Endodermal cell (in vitro differentiated cells): Measurements from ENCODE around the gene PRKAG2. TPM values are rescaled to one million over a fixed set of nuclear protein-coding genes. Genes with fewer than 3 reads are reported as not detected.

Experiments
- DNase-seq: peaks from one replicate; pipeline ENCODE4 v3.0.0-alpha.2; 2017
- H3K27ac ChIP-seq: 2 replicates; pipeline ENCODE4 v1.5.1; 2013; ENCODE audit warnings: mild to moderate bottlenecking, low read depth, low read length, moderate library complexity
- H3K27me3 ChIP-seq: 2 replicates; pipeline ENCODE4 v1.6.1; 2013; ENCODE audit warnings: mild to moderate bottlenecking, low read length, moderate library complexity; ENCODE audit not compliant: insufficient read depth, control insufficient read depth, poor library complexity, severe bottlenecking
- H3K36me3 ChIP-seq: 2 replicates; pipeline ENCODE4 v1.7.0; 2013; ENCODE audit warnings: mild to moderate bottlenecking, low read length, moderate library complexity; ENCODE audit not compliant: control insufficient read depth, insufficient read depth
- H3K4me1 ChIP-seq: one replicate; pipeline ENCODE4 v1.7.0; 2013; ENCODE audit warnings: low read length; ENCODE audit not compliant: control insufficient read depth, insufficient read depth
- H3K4me3 ChIP-seq: 2 replicates; pipeline ENCODE4 v1.5.1; 2013; ENCODE audit warnings: mild to moderate bottlenecking, low read length, moderate library complexity
- H3K9ac ChIP-seq: 2 replicates; pipeline ENCODE4 v1.6.1; 2013; ENCODE audit warnings: mild to moderate bottlenecking, low read length, moderate library complexity; ENCODE audit not compliant: poor library complexity, severe bottlenecking; ENCODE audit errors: extremely low read depth
- H3K9me3 ChIP-seq: 2 replicates; pipeline ENCODE4 v1.6.1; 2013; ENCODE audit warnings: mild to moderate bottlenecking, low read length, moderate library complexity; ENCODE audit not compliant: control insufficient read depth
- H3K27ac Mint-ChIP-seq: 2 replicates; pipeline ENCODE4 v1.8.0; 2020; ENCODE audit warnings: mixed read lengths
- H3K27me3 Mint-ChIP-seq: 2 replicates; pipeline ENCODE4 v1.8.0; 2021; ENCODE audit warnings: mild to moderate bottlenecking, mixed read lengths; ENCODE audit not compliant: insufficient read depth
- H3K36me3 Mint-ChIP-seq: 2 replicates; pipeline ENCODE4 v1.8.0; 2020; ENCODE audit warnings: low read depth, mixed read lengths
- H3K4me1 Mint-ChIP-seq: 2 replicates; pipeline ENCODE4 v1.8.0; 2020; ENCODE audit warnings: mixed read lengths
- H3K4me3 Mint-ChIP-seq: 2 replicates; pipeline ENCODE4 v1.8.0; 2020; ENCODE audit warnings: mild to moderate bottlenecking, moderate library complexity, mixed read lengths
- H3K9me3 Mint-ChIP-seq: 2 replicates; pipeline ENCODE4 v1.8.0; 2020; ENCODE audit warnings: mild to moderate bottlenecking, mixed read lengths
- CTCF ChIP-seq: fragments of 200-600 bp; sonication (generic); conservative IDR thresholded peaks from 2 replicates; pipeline ENCODE4 v1.5.0; 2021; ENCODE audit warnings: antibody characterized with exemption, mild to moderate bottlenecking
- WGBS, 2 experiments: methylation state at CpG; one replicate each; pipeline versions ENCODE4 v1.1.5 to v1.1.7; 2013; ENCODE audit warnings: missing lambda C conversion rate in 2 of 2, mixed read lengths in 1 of 2; ENCODE audit not compliant: insufficient coverage in 1 of 2, insufficient read length in 1 of 2; 5-methylcytosine and 5-hydroxymethylcytosine counted together
- total RNA-seq, 2 donors: library from RNA; stranded (reverse); fragmentation: NEBNext Ultra II Directional in 1 of 2; extraction: Animal tissue kit (Norgen Biotek cat#: 25700) in 1 of 2; gene quantifications; 2 replicates in 1 of 2; 3 replicates in 1 of 2; pipeline ENCODE4 v1.2.1, GENCODE V29; 2021

The PRKAG2 gene
- total RNA-seq, 2 donors from 2014 or later = 17.2 to 20.7 TPM

- no peak for TF ChIP-seq CTCF
- no peaks in the 10 kb centered on the region for H3K27me3 Mint-ChIP-seq
- Histone ChIP-seq H3K4me1 (peaks cover 5% of the 10 kb centered on the region), H3K9ac (no peak overlapping the region), H3K9me3 (peaks cover 24% of the 10 kb centered on the region), H3K4me3 (no peak overlapping the region), H3K27me3 (no peaks in the 10 kb centered on the region), H3K36me3 (no peaks in the 10 kb centered on the region), H3K27ac (no peak overlapping the region)
- 96 to 100% methylated on average over 1 to 2 of the region's 2 CpGs for WGBS, 2 experiments
- H3K9me3 Mint-ChIP-seq = peaks cover 11% of the 10 kb centered on the region
- H3K36me3 Mint-ChIP-seq = no peaks in the 10 kb centered on the region
- H3K4me3 Mint-ChIP-seq = no peak overlapping the region
- DNase-seq = peak; percentile 38
- H3K4me1 Mint-ChIP-seq = peaks cover 22% of the 10 kb centered on the region
- no peak overlapping the region for H3K27ac Mint-ChIP-seq
Observed at GRCh38 chr7:151669762-151670161, 207.2 kb downstream of the PRKAG2 start.

- DNase-seq = no peak
- H3K27me3 Mint-ChIP-seq = no peaks in the 10 kb centered on the region
- H3K4me1 ChIP-seq = peaks cover 3% of the 10 kb centered on the region
- peaks cover 11% of the 10 kb centered on the region for H3K9me3 Mint-ChIP-seq
- no peak overlapping the region for H3K4me3 Mint-ChIP-seq
- peaks cover 7% of the 10 kb centered on the region for H3K4me1 Mint-ChIP-seq
- H3K27ac ChIP-seq = no peak overlapping the region
- no peaks in the 10 kb centered on the region for H3K36me3 ChIP-seq
- no peaks in the 10 kb centered on the region for H3K36me3 Mint-ChIP-seq
- no peaks in the 10 kb centered on the region for H3K27me3 ChIP-seq
- WGBS, 2 experiments = 94 to 100% methylated on average over 1 to 3 of the region's 3 CpGs
- H3K4me3 ChIP-seq = no peak overlapping the region
- no peak overlapping the region for H3K9ac ChIP-seq
- H3K27ac Mint-ChIP-seq = no peak overlapping the region
- H3K9me3 ChIP-seq = peaks cover 24% of the 10 kb centered on the region
- TF ChIP-seq CTCF = no peak
Observed at GRCh38 chr7:151666886-151667285, 210.0 kb downstream of the PRKAG2 start.

GRCh38 chr7:151665368-151665767, 211.5 kb downstream of the PRKAG2 start:
- H3K27ac ChIP-seq = no peak overlapping the region

More at GRCh38 chr7:151665368-151665767, 211.5 kb downstream of the PRKAG2 start:
- no peaks in the 10 kb centered on the region for H3K36me3 Mint-ChIP-seq
- H3K9ac ChIP-seq = no peak overlapping the region
- 86 to 88% methylated on average over 6 of the region's 6 CpGs for whole genome bisulfite sequencing, 2 experiments
- no peaks in the 10 kb centered on the region for H3K27me3 ChIP-seq
- no peak for DNase-seq
- peaks cover 24% of the 10 kb centered on the region for H3K9me3 ChIP-seq
- peaks cover 5% of the 10 kb centered on the region for H3K4me1 Mint-ChIP-seq
- no peaks in the 10 kb centered on the region for H3K36me3 ChIP-seq
- no peaks in the 10 kb centered on the region for H3K27me3 Mint-ChIP-seq
- H3K4me1 ChIP-seq = peaks cover 3% of the 10 kb centered on the region
- H3K9me3 Mint-ChIP-seq = peaks cover 11% of the 10 kb centered on the region
- no peak overlapping the region for H3K4me3 ChIP-seq
- TF ChIP-seq CTCF = no peak
- H3K27ac Mint-ChIP-seq = no peak overlapping the region
- H3K4me3 Mint-ChIP-seq = no peak overlapping the region
